A549 treated with Hydrocortisone at 1 μM for 4 hours (cell line): ENCODE measurements around the gene ELOVL3. TPM values are rescaled to one million over a fixed set of nuclear protein-coding genes. Genes with fewer than 3 reads are reported as not detected.

ENCODE experiments used
- total RNA-seq: library from RNA; stranded (reverse); fragments of 200-300 nt; extraction: Qiagen RNA extraction; gene quantifications from 5 replicates; pipeline ENCODE4 v1.2.3, GENCODE V29; 2022

The ELOVL3 gene
- total RNA-seq: 0.29 to 0.46 TPM (median 0.33 TPM) in 5 replicates

GRCh38 chr10:102225646-102226541 is at the start of gene ELOVL3:
Gene ELOVL3, plus strand, starts transcription at chr10:102226299. Its CDS starts 250 bp downstream, at chr10:102226549.

GRCh38 chr10:102241444-102242117 is 15.5 kb downstream of the ELOVL3 start, which contains the start of gene PITX3:
Gene PITX3, minus strand, starts transcription at chr10:102241512. Its CDS starts 9,432 bp downstream, at chr10:102232080.

GRCh38 chr10:102245082-102245931 is 19.2 kb downstream of the ELOVL3 start, which contains the start of gene GBF1:
Gene GBF1, plus strand, starts transcription at chr10:102245532. Its CDS starts 13,407 bp downstream, at chr10:102258939.

Other genes with a start within 250 kb of the ELOVL3 start
- gene ARMH3, start 170.1 kb upstream of the ELOVL3 start, total RNA-seq: 11.3 to 12.3 TPM (median 11.4 TPM) in 5 replicates
- 30.0 to 38.3 TPM (median 34.3 TPM) in 5 replicates for gene HPS6, start 160.9 kb upstream of the ELOVL3 start, total RNA-seq
- 32.2 to 36.0 TPM (median 35.0 TPM) in 5 replicates for gene LDB1, start 105.9 kb upstream of the ELOVL3 start, total RNA-seq
- 53.7 to 60.3 TPM (median 55.8 TPM) in 5 replicates for gene PPRC1, start 93.3 kb upstream of the ELOVL3 start, total RNA-seq
- gene NOLC1, start 73.9 kb upstream of the ELOVL3 start, total RNA-seq: 147 to 186 TPM (median 162 TPM) in 5 replicates
- 0.63 to 1.4 TPM (median 1.2 TPM) in 5 replicates for gene PITX3, start 15.2 kb downstream of the ELOVL3 start, total RNA-seq
- gene GBF1, start 19.2 kb downstream of the ELOVL3 start, total RNA-seq: 23.7 to 27.6 TPM (median 24.7 TPM) in 5 replicates
- 36.8 to 61.2 TPM (median 49.2 TPM) in 5 replicates for gene NFKB2, start 169.4 kb downstream of the ELOVL3 start, total RNA-seq
- gene PSD, start 192.5 kb downstream of the ELOVL3 start, total RNA-seq: 0.25 to 0.78 TPM (median 0.43 TPM) in 5 replicates
- 5.5 to 10.7 TPM (median 8.3 TPM) in 5 replicates for gene FBXL15, start 194.5 kb downstream of the ELOVL3 start, total RNA-seq
- gene CUEDC2, start 206.3 kb downstream of the ELOVL3 start, total RNA-seq: 60.2 to 67.8 TPM (median 64.1 TPM) in 5 replicates
- gene C10orf95, start 225.2 kb downstream of the ELOVL3 start, total RNA-seq: 0.09 to 0.20 TPM (median 0.14 TPM) in 5 replicates